Liver (tissue), 9 donors: ENCODE results near the gene NFIB. TPM values are rescaled to one million over a fixed set of nuclear protein-coding genes. Genes with fewer than 3 reads are reported as not detected.
A peak's percentile ranks its signal among the peaks of the same experiment; 100 is the strongest.

Experiments used
- DNase-seq: peaks from one replicate; pipeline ENCODE4 v3.0.0-alpha.2; 2017; ENCODE audit warnings: low spot score
- H3K27ac ChIP-seq, 2 donors: one replicate each; pipeline ENCODE4 v1.7.0; 2013; ENCODE audit warnings: inconsistent platforms in 2 of 2, low read length in 2 of 2, control low read depth in 1 of 2, low read depth in 1 of 2, mild to moderate bottlenecking in 1 of 2
- H3K27me3 ChIP-seq, 4 donors: one replicate each; pipeline versions ENCODE4 v1.6.1 to v1.7.0; 2013; ENCODE audit warnings: low read length in 3 of 4, inconsistent platforms in 1 of 4, mild to moderate bottlenecking in 1 of 4, moderate library complexity in 1 of 4; ENCODE audit not compliant: control insufficient read depth in 4 of 4, insufficient read depth in 4 of 4
- H3K36me3 ChIP-seq, 4 donors: one replicate each; pipeline versions ENCODE4 v1.6.1 to v1.7.0; 2013; ENCODE audit warnings: low read length in 3 of 4, mild to moderate bottlenecking in 3 of 4, low read depth in 1 of 4, moderate library complexity in 1 of 4; ENCODE audit not compliant: control insufficient read depth in 4 of 4, insufficient read depth in 3 of 4
- H3K4me1 ChIP-seq, 4 donors: one replicate each; pipeline versions ENCODE4 v1.6.1 to v1.7.0; 2013; ENCODE audit warnings: low read length in 3 of 4, mild to moderate bottlenecking in 3 of 4, moderate library complexity in 1 of 4; ENCODE audit not compliant: control insufficient read depth in 4 of 4, insufficient read depth in 4 of 4
- H3K4me3 ChIP-seq, 3 donors: one replicate each; pipeline versions ENCODE4 v1.6.1 to v1.7.0; 2013; ENCODE audit warnings: low read length in 3 of 3, control low read depth in 1 of 3, low read depth in 1 of 3, mild to moderate bottlenecking in 1 of 3
- H3K9ac ChIP-seq, 2 donors: one replicate each; pipeline ENCODE4 v1.7.0; 2013; ENCODE audit warnings: low read length in 2 of 2, mild to moderate bottlenecking in 2 of 2, moderate library complexity in 2 of 2, control low read depth in 1 of 2, low read depth in 1 of 2
- H3K9me3 ChIP-seq, 4 donors: one replicate each; pipeline versions ENCODE4 v1.6.1 to v1.7.0; 2013; ENCODE audit warnings: low read length in 3 of 4; ENCODE audit not compliant: control insufficient read depth in 4 of 4
- ATF3 ChIP-seq: IDR thresholded peaks from 2 replicates; pipeline ENCODE4 v1.6.1; 2016; ENCODE audit warnings: antibody characterized with exemption
- EGR1 ChIP-seq, 2 donors: IDR thresholded peaks; 2 replicates each; pipeline ENCODE4 v1.6.1; 2016 to 2018; ENCODE audit warnings: antibody characterized with exemption in 2 of 2, low read depth in 2 of 2
- FOXA1 ChIP-seq: IDR thresholded peaks from 2 replicates; pipeline ENCODE4 v1.6.1; 2016; ENCODE audit warnings: antibody characterized with exemption
- FOXA2 ChIP-seq: IDR thresholded peaks from 2 replicates; pipeline ENCODE4 v1.6.1; 2016; ENCODE audit warnings: antibody characterized with exemption
- GABPA ChIP-seq, 2 donors: IDR thresholded peaks in 1 of 2; conservative IDR thresholded peaks in 1 of 2; 2 replicates each; pipeline ENCODE4 v1.6.1; 2016; ENCODE audit warnings: antibody characterized with exemption in 2 of 2, mild to moderate bottlenecking in 1 of 2, moderate library complexity in 1 of 2
- HNF4A ChIP-seq, 2 donors: conservative IDR thresholded peaks; 2 replicates each; pipeline ENCODE4 v1.6.1; 2016; ENCODE audit warnings: antibody characterized with exemption in 2 of 2, mild to moderate bottlenecking in 2 of 2
- HNF4G ChIP-seq: IDR thresholded peaks from 2 replicates; pipeline ENCODE4 v1.6.1; 2016; ENCODE audit warnings: antibody characterized with exemption
- JUND ChIP-seq, 2 donors: IDR thresholded peaks; 2 replicates each; pipeline ENCODE4 v1.6.1; 2016; ENCODE audit warnings: antibody characterized with exemption in 2 of 2
- MAX ChIP-seq: IDR thresholded peaks from 2 replicates; pipeline ENCODE4 v1.6.1; 2016; ENCODE audit warnings: antibody characterized with exemption
- NR2F2 ChIP-seq: IDR thresholded peaks from 2 replicates; pipeline ENCODE4 v1.6.1; 2016; ENCODE audit warnings: antibody characterized with exemption
- RAD21 ChIP-seq, 2 donors: IDR thresholded peaks; 2 replicates each; pipeline ENCODE4 v1.6.1; 2016; ENCODE audit warnings: antibody characterized with exemption in 2 of 2, mild to moderate bottlenecking in 2 of 2
- RXRA ChIP-seq, 2 donors: IDR thresholded peaks; 2 replicates each; pipeline ENCODE4 v1.6.1; 2017 to 2018; ENCODE audit warnings: antibody characterized with exemption in 2 of 2, mild to moderate bottlenecking in 1 of 2
- SP1 ChIP-seq: IDR thresholded peaks from 2 replicates; pipeline ENCODE4 v1.6.1; 2018; ENCODE audit warnings: antibody characterized with exemption, mild to moderate bottlenecking
- YY1 ChIP-seq: IDR thresholded peaks from 2 replicates; pipeline ENCODE4 v1.6.1; 2016; ENCODE audit warnings: antibody characterized with exemption, mild to moderate bottlenecking
- ZBTB33 ChIP-seq: IDR thresholded peaks from 2 replicates; pipeline ENCODE4 v1.6.1; 2016; ENCODE audit warnings: antibody characterized with exemption
- WGBS: extraction: QIAGEN DNeasy Blood & Tissue Kit; methylation state at CpG from one replicate; pipeline ENCODE4 v1.1.7; 2013; 5-methylcytosine and 5-hydroxymethylcytosine counted together
- polyA plus RNA-seq, 2 donors: library from polyadenylated mRNA; stranded (reverse) in 1 of 2; unstranded in 1 of 2; fragments of 200-250 nt in 1 of 2; fragments of >200 nt in 1 of 2; fragmentation: Nextera tagmentation in 1 of 2; extraction: Ambion mirVana in 1 of 2; gene quantifications; one replicate each; pipeline versions ENCODE4 v1.2.1 to v1.2.3, GENCODE V29; 2013 to 2015
- total RNA-seq, 2 donors: library from RNA; depleted of rRNA; stranded (reverse); fragments of >200 nt; gene quantifications; one replicate each; pipeline ENCODE4 v1.2.3, GENCODE V29; 2014
- donor health status: healthy.
- donor health status: healthy.
- donor health status: healthy.
- donor health status: healthy.
- donor health status: healthy.

Gene NFIB
- total and polyA plus RNA-seq, 4 donors: 3.2 to 23.2 (median 8.0) TPM

GRCh38 chr9:14279671-14280070 lies 34.3 kb downstream of the NFIB start:
- Histone ChIP-seq H3K4me1 (peaks cover 0 to 28% (median 13%) of the 10 kb centered on the region in 4 donors), H3K9ac (no peak overlapping the region), H3K9me3 (no peaks in the 10 kb centered on the region), H3K36me3 (no peaks in the 10 kb centered on the region), H3K27ac (no peak overlapping the region), H3K4me3 (no peak overlapping the region), H3K27me3 (no peaks in the 10 kb centered on the region)
- TF ChIP-seq JUND (IDR thresholded peaks at IDR 0.05): no peak
- TF ChIP-seq SP1: no peak
- TF ChIP-seq FOXA2: no peak
- TF ChIP-seq RXRA (IDR thresholded peaks at IDR 0.05): no peak
- TF ChIP-seq HNF4G: no peak
- TF ChIP-seq ATF3: no peak
- no peak for TF ChIP-seq FOXA1
- TF ChIP-seq HNF4A (conservative IDR thresholded peaks at IDR 0.05): no peak
- TF ChIP-seq MAX: no peak
- no peak for TF ChIP-seq YY1
- no peak for DNase-seq
- WGBS: 94% methylated on average over 3 of the region's 3 CpGs

GRCh38 chr9:14278291-14278721 lies 35.6 kb downstream of the NFIB start:
- Histone ChIP-seq H3K4me1 (peaks cover 2 to 34% (median 18%) of the 10 kb centered on the region in 4 donors), H3K9me3 (no peaks in the 10 kb centered on the region), H3K4me3 (no peak overlapping the region), H3K9ac (no peak overlapping the region), H3K27me3 (no peaks in the 10 kb centered on the region), H3K36me3 (no peaks in the 10 kb centered on the region), H3K27ac (peak overlapping the region in 1 of 2 donors; percentile 13)
- 91% methylated on average over 5 of the region's 5 CpGs for WGBS
- no peak for DNase-seq
- TF ChIP-seq ATF3: no peak
- no peak for TF ChIP-seq EGR1 (IDR thresholded peaks at IDR 0.05; ENCODE audit: low read depth in 2 of 2)
- TF ChIP-seq GABPA (IDR thresholded peaks at IDR 0.05 in 1 of 2, conservative IDR thresholded peaks at IDR 0.05 in 1 of 2): no peak

- H3K4me3 ChIP-seq: no peak overlapping the region
- no peaks in the 10 kb centered on the region for H3K9me3 ChIP-seq
- WGBS: 87% methylated on average over 3 of the region's 3 CpGs
- TF ChIP-seq RXRA (IDR thresholded peaks at IDR 0.05) (no peak), EGR1 (IDR thresholded peaks at IDR 0.05; ENCODE audit: low read depth in 2 of 2) (no peak), HNF4G (no peak), ZBTB33 (no peak), RAD21 (IDR thresholded peaks at IDR 0.05) (no peak), NR2F2 (no peak), FOXA2 (no peak), MAX (no peak), GABPA (IDR thresholded peaks at IDR 0.05 in 1 of 2, conservative IDR thresholded peaks at IDR 0.05 in 1 of 2) (no peak), JUND (IDR thresholded peaks at IDR 0.05) (no peak), SP1 (no peak)
- no peak overlapping the region for H3K27ac ChIP-seq
- no peaks in the 10 kb centered on the region for H3K27me3 ChIP-seq
- no peaks in the 10 kb centered on the region for H3K36me3 ChIP-seq
- DNase-seq: no peak
- H3K9ac ChIP-seq: no peak overlapping the region
- H3K4me1 ChIP-seq: peaks cover 2 to 40% (median 19%) of the 10 kb centered on the region in 4 donors
Observed at GRCh38 chr9:14277761-14278160, 36.2 kb downstream of the NFIB start.
